Measurements from ENCODE around the gene HRK.

The HRK gene

GRCh38 chr12:116910645-116911451 is 29.6 kb upstream of the HRK start, which contains the start of gene FBXW8:
FBXW8 (plus strand) TSS chr12:116910950; CDS start chr12:116911038, 88 bp downstream.
- Mint-ChIP-seq H3K27me3 (no peaks in the 10 kb centered on the region), H3K27ac (peak within 1 kb of the TSS; percentile 92), H3K9me3 (no peaks in the 10 kb centered on the region), H3K36me3 (no peaks in the 10 kb centered on the region), H3K4me1 (peaks cover 41% of the 10 kb centered on the region), H3K4me3 (peak within 1 kb of the TSS; percentile 90)

- H3K36me3 Mint-ChIP-seq, result no peaks in the 10 kb centered on the region
- peak overlapping the region; percentile 92 for H3K27ac Mint-ChIP-seq
- no peaks in the 10 kb centered on the region for H3K27me3 Mint-ChIP-seq
- H3K4me3 Mint-ChIP-seq, result peak overlapping the region; percentile 90
- H3K4me1 Mint-ChIP-seq, result peaks cover 37% of the 10 kb centered on the region
- no peaks in the 10 kb centered on the region for H3K9me3 Mint-ChIP-seq
Observed at GRCh38 chr12:116910280-116910644, 29.0 kb upstream of the HRK start.

DNA sequence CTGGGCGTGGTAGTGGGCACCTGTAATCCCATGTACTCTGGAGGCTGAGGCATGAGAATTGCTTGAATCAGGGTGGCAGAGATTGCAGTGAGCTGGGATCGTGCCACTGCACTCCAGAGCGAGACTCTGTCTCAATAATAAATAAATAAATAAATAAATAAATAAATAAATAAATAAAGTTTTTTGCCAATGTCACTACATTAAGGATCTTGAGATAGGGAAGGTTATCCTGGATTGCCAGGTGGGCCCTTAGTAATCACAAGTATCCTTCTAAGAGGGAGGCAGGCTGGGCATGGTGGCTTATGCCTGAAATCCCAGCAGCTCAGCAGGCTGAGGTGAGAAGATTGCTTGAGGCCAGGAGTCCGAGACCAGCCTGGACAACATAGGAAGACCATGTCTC is 25.0 kb upstream of the HRK start:
- Mint-ChIP-seq H3K36me3 (no peaks in the 10 kb centered on the region), H3K27ac (no peak overlapping the region), H3K4me3 (no peak overlapping the region), H3K27me3 (peaks cover 3% of the 10 kb centered on the region), H3K9me3 (no peaks in the 10 kb centered on the region), H3K4me1 (peaks cover 8% of the 10 kb centered on the region)

- H3K4me3 Mint-ChIP-seq, result no peak overlapping the region
- no peaks in the 10 kb centered on the region for H3K36me3 Mint-ChIP-seq
- no peak overlapping the region for H3K27ac Mint-ChIP-seq
- H3K4me1 Mint-ChIP-seq, result no peaks in the 10 kb centered on the region
- peaks cover 3% of the 10 kb centered on the region for H3K27me3 Mint-ChIP-seq
- no peaks in the 10 kb centered on the region for H3K9me3 Mint-ChIP-seq
Observed at GRCh38 chr12:116903818-116904217, 22.6 kb upstream of the HRK start.

- no peak overlapping the region for H3K4me3 Mint-ChIP-seq
- H3K27ac Mint-ChIP-seq, result no peak overlapping the region
- no peaks in the 10 kb centered on the region for H3K4me1 Mint-ChIP-seq
- no peaks in the 10 kb centered on the region for H3K9me3 Mint-ChIP-seq
- H3K27me3 Mint-ChIP-seq, result peaks cover 5% of the 10 kb centered on the region
- H3K36me3 Mint-ChIP-seq, result no peaks in the 10 kb centered on the region
Observed at GRCh38 chr12:116901612-116902011, 20.4 kb upstream of the HRK start.

- Mint-ChIP-seq H3K9me3 (no peaks in the 10 kb centered on the region), H3K27me3 (peaks cover 5% of the 10 kb centered on the region), H3K4me1 (no peaks in the 10 kb centered on the region), H3K27ac (no peak overlapping the region), H3K36me3 (no peaks in the 10 kb centered on the region), H3K4me3 (no peak overlapping the region)
Observed at GRCh38 chr12:116898669-116899068, 17.4 kb upstream of the HRK start.

DNA sequence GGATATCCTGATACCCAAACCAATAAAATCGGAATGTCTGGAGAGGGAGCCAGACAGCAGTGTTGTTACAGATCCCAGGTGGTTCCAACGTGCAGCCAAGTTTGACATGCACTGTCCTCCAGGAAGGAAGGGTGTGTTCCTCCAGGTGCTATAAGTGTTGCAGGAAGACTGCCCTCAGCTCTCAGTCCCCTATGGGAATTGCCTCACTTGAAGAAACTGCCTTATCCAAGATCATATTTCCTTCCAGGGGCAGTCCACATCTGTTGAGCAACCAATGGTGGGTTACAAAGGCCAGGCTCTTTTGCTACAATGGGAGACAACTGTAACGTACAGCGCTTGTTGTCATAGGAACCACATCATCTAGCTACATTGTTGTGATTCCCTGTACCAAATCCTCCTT is 16.2 kb upstream of the HRK start:
- no peak overlapping the region for H3K27ac Mint-ChIP-seq
- H3K27me3 Mint-ChIP-seq, result peaks cover 5% of the 10 kb centered on the region
- H3K9me3 Mint-ChIP-seq, result no peaks in the 10 kb centered on the region
- H3K4me1 Mint-ChIP-seq, result no peaks in the 10 kb centered on the region
- no peak overlapping the region for H3K4me3 Mint-ChIP-seq
- H3K36me3 Mint-ChIP-seq, result no peaks in the 10 kb centered on the region

- H3K36me3 Mint-ChIP-seq, result no peaks in the 10 kb centered on the region
- no peak overlapping the region for H3K27ac Mint-ChIP-seq
- H3K4me3 Mint-ChIP-seq, result no peak overlapping the region
- no peaks in the 10 kb centered on the region for H3K9me3 Mint-ChIP-seq
- peaks cover 1% of the 10 kb centered on the region for H3K27me3 Mint-ChIP-seq
- no peaks in the 10 kb centered on the region for H3K4me1 Mint-ChIP-seq
Observed at GRCh38 chr12:116896411-116896924, 15.2 kb upstream of the HRK start.

- H3K27ac Mint-ChIP-seq, result no peak overlapping the region
- H3K36me3 Mint-ChIP-seq, result no peaks in the 10 kb centered on the region
- peaks cover 1% of the 10 kb centered on the region for H3K27me3 Mint-ChIP-seq
- no peaks in the 10 kb centered on the region for H3K4me1 Mint-ChIP-seq
- peaks cover 4% of the 10 kb centered on the region for H3K9me3 Mint-ChIP-seq
- H3K4me3 Mint-ChIP-seq, result no peak overlapping the region
Observed at GRCh38 chr12:116894913-116895312, 13.7 kb upstream of the HRK start.

DNA sequence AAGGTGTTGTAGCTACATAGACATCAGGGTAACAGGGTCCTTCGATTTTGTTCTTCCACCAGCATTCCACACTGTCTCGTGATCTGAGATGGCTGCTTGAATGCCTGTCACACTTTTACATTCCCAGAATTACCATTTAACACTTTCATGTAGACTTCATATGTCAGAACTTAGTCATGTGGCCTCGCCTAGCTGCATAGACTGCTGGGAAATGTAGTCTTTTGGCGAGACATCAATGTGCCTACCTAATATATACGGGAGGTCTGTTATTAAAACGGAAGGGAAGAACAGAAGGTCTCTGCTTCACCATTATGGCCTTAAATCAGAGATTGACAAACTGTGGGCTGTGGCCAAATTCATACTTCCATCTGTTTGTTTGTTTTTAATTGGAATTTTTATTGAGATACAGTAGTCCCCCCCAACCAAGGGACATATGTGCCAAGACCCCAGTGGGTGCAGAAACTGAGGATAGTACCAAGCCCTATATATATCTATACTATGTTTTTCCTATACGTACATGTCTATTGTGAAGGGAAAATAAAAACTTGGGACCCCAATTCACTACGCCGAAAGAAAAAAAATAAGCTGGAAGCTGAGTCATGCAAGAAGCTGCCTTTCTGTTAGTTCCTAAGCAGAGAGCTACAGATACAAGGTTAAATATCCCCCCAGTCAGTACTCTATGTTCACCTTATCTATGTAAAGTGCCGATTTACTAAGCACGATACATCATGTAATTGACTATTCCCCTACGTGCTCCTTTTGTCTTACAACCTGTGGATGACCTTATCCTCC is 11.3 kb upstream of the HRK start:
- no peak overlapping the region for H3K4me3 Mint-ChIP-seq
- H3K4me1 Mint-ChIP-seq, result no peaks in the 10 kb centered on the region
- no peaks in the 10 kb centered on the region for H3K36me3 Mint-ChIP-seq
- peaks cover 4% of the 10 kb centered on the region for H3K9me3 Mint-ChIP-seq
- no peak overlapping the region for H3K27ac Mint-ChIP-seq
- no peaks in the 10 kb centered on the region for H3K27me3 Mint-ChIP-seq

- no peaks in the 10 kb centered on the region for H3K36me3 Mint-ChIP-seq
- H3K9me3 Mint-ChIP-seq, result peaks cover 4% of the 10 kb centered on the region
- no peaks in the 10 kb centered on the region for H3K27me3 Mint-ChIP-seq
- no peak overlapping the region for H3K4me3 Mint-ChIP-seq
- no peaks in the 10 kb centered on the region for H3K4me1 Mint-ChIP-seq
- H3K27ac Mint-ChIP-seq, result no peak overlapping the region
Observed at GRCh38 chr12:116891019-116891418, 9.8 kb upstream of the HRK start.

- Mint-ChIP-seq H3K9me3 (peaks cover 4% of the 10 kb centered on the region), H3K27me3 (no peaks in the 10 kb centered on the region), H3K4me1 (no peaks in the 10 kb centered on the region), H3K36me3 (no peaks in the 10 kb centered on the region), H3K4me3 (no peak overlapping the region), H3K27ac (no peak overlapping the region)
Observed at GRCh38 chr12:116890330-116890729, 9.1 kb upstream of the HRK start.

GRCh38 chr12:116887897-116888296 is 6.7 kb upstream of the HRK start:
- no peak overlapping the region for H3K27ac Mint-ChIP-seq
- peaks cover 5% of the 10 kb centered on the region for H3K27me3 Mint-ChIP-seq
- no peaks in the 10 kb centered on the region for H3K36me3 Mint-ChIP-seq
- no peak overlapping the region for H3K4me3 Mint-ChIP-seq
- peaks cover 4% of the 10 kb centered on the region for H3K9me3 Mint-ChIP-seq
- no peaks in the 10 kb centered on the region for H3K4me1 Mint-ChIP-seq

GRCh38 chr12:116887244-116887643 is 6.0 kb upstream of the HRK start:
- Mint-ChIP-seq H3K4me1 (peaks cover 5% of the 10 kb centered on the region), H3K27me3 (peaks cover 10% of the 10 kb centered on the region), H3K36me3 (no peaks in the 10 kb centered on the region), H3K4me3 (no peak overlapping the region), H3K27ac (no peak overlapping the region), H3K9me3 (peaks cover 4% of the 10 kb centered on the region)

DNA sequence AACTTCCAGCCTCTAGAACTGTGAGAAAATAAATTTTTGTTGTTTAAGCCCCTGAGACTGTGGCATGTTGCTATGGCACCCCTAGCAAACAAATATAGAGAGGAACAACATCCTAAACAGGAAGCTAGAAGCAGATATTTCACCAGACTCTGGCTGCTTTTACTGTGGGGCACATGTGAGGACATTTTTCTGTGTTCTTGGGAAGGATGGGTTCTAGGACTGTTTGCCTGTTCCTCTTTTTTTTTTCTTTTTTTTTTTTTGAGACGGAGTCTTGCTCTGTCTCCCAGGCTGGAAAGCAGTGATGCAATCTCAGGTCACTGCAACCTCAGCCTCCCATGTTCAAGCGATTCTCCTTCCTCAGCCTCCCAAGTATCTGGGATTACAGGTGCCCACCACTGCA is 4.2 kb upstream of the HRK start:
- Mint-ChIP-seq H3K9me3 (peaks cover 4% of the 10 kb centered on the region), H3K36me3 (no peaks in the 10 kb centered on the region), H3K4me1 (peaks cover 15% of the 10 kb centered on the region), H3K27ac (no peak overlapping the region), H3K27me3 (peaks cover 18% of the 10 kb centered on the region), H3K4me3 (no peak overlapping the region)

- H3K4me1 Mint-ChIP-seq, result peaks cover 22% of the 10 kb centered on the region
- H3K36me3 Mint-ChIP-seq, result no peaks in the 10 kb centered on the region
- no peak overlapping the region for H3K4me3 Mint-ChIP-seq
- peaks cover 24% of the 10 kb centered on the region for H3K27me3 Mint-ChIP-seq
- no peaks in the 10 kb centered on the region for H3K9me3 Mint-ChIP-seq
- no peak overlapping the region for H3K27ac Mint-ChIP-seq
Observed at GRCh38 chr12:116884871-116885270, 3.6 kb upstream of the HRK start.
